Measurements from ENCODE around the gene CD38.
"Not testable (repeated sequence)": the region's sequence is repeated elsewhere in the genome, so short reads cannot be mapped to it uniquely, and the experiment has no call there.

CD38 gene

DNA sequence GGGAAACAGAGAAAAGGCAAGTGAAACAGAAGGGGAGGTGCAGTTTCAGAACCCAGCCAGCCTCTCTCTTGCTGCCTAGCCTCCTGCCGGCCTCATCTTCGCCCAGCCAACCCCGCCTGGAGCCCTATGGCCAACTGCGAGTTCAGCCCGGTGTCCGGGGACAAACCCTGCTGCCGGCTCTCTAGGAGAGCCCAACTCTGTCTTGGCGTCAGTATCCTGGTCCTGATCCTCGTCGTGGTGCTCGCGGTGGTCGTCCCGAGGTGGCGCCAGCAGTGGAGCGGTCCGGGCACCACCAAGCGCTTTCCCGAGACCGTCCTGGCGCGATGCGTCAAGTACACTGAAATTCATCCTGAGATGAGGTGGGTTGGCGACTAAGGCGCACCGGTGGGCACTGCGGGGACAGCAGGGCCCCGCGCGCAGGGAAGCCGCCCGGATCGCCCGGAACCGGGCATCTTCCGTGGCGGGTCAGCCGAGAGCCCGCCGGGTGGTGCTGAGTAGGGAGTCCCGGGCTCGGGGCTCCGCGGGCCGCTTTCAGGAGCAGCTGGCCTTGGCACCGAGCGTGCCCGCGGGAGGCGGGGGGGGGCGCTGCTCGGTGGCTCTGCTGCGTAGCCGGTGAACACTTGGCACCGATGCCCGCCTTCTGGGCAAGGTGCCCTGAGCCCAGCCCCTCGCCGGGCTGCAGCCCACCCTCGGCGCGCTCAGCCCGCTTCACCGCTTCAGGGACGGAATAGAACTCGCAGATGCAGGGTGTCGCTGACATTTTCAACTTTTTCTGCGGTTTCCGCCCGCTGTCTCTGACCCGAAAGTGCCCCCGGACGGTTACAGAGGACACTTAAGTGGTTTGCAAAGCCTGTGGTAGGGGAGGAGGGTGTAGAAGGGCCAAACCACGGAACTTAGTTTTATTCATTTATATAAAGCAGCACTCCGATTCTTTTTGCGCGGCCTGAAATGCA lies at the start of gene CD38:
Gene CD38, plus strand, starts transcription at position 40 of the 953 bp plus-strand sequence. Its CDS starts 87 bp downstream, at position 127.
- no peak within 1 kb of the TSS for H2AFZ ChIP-seq (ENCODE audit: low read depth, low read length)

DNA sequence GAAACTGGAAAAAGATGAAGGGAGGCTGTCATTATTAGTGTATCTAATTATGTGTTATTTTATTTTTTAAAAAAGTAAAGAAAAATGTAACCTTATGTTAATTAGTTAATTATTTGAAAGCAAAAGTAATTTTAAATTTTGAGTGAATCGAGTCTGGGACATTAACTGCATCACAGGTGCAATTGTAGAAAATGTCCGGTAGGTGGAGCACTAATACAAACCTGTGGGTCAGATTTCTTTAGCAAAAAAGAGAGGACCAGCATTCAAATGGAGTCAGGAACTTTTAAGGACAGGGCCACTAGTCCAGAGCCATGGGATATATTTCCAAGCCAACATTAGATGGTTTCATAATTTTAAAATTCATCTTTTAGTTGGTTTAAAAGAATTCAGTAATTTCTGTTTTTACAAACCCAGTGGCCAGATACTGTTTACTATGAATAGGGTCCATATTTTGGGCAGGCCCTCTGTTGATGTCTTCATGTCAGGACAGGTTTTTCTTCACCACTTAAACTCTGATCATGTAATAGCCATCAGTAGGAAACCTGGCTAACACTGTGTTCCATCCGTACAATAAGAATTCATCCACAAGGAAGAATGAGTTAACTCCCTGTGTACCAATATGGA lies 48.1 kb upstream of the CD38 start:
- peak overlapping the region; percentile 39 for H3K4me2 ChIP-seq (ENCODE audit: insufficient read depth, low read length)
- ATAC-seq (ENCODE audit: insufficient read depth, low read depth): peak; percentile 78
- H3K79me2 ChIP-seq (ENCODE audit: insufficient read depth, low read length): peaks cover 46% of the 10 kb centered on the region

More for the DNA sequence above, at the start of gene CD38:
- H3K9ac ChIP-seq (ENCODE audit: low read depth, low read length): peak within 1 kb of the TSS; percentile 97
- peaks cover 49% of the 10 kb centered on the region for H4K20me1 ChIP-seq (ENCODE audit: insufficient read depth, low read length)
- DNase-seq (peak; percentile 78), ATAC-seq (ENCODE audit: insufficient read depth, low read depth) (peak; percentile 23)
- H3K9me3 ChIP-seq (ENCODE audit: insufficient read depth, low read length, severe bottlenecking): no peaks in the 10 kb centered on the region
- peaks cover 75% of the 10 kb centered on the region for H3K4me1 ChIP-seq (ENCODE audit: insufficient read depth, low read length)
- H3K4me2 ChIP-seq (ENCODE audit: insufficient read depth, low read length): peak within 1 kb of the TSS; percentile 60
- no peaks in the 10 kb centered on the region for H3K27me3 ChIP-seq (ENCODE audit: insufficient read depth, low read length, poor library complexity)
- peaks cover 99% of the 10 kb centered on the region for H3K79me2 ChIP-seq (ENCODE audit: insufficient read depth, low read length)
- H3K36me3 ChIP-seq (ENCODE audit: insufficient read depth, low read length): peaks cover 54% of the 10 kb centered on the region
- H3K27ac ChIP-seq (ENCODE audit: low read length): peak within 1 kb of the TSS; percentile 96
- peak within 1 kb of the TSS; percentile 77 to 82 for H3K4me3 ChIP-seq (ENCODE audit: low read depth in 1 of 2, low read length in 2 of 2)
- TF ChIP-seq, protein P1, sequence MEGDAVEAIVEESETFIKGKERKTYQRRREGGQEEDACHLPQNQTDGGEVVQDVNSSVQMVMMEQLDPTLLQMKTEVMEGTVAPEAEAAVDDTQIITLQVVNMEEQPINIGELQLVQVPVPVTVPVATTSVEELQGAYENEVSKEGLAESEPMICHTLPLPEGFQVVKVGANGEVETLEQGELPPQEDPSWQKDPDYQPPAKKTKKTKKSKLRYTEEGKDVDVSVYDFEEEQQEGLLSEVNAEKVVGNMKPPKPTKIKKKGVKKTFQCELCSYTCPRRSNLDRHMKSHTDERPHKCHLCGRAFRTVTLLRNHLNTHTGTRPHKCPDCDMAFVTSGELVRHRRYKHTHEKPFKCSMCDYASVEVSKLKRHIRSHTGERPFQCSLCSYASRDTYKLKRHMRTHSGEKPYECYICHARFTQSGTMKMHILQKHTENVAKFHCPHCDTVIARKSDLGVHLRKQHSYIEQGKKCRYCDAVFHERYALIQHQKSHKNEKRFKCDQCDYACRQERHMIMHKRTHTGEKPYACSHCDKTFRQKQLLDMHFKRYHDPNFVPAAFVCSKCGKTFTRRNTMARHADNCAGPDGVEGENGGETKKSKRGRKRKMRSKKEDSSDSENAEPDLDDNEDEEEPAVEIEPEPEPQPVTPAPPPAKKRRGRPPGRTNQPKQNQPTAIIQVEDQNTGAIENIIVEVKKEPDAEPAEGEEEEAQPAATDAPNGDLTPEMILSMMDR (IDR thresholded peaks at IDR 0.05; ENCODE audit: borderline replicate concordance, extremely low read depth, low read length, poor library complexity, severe bottlenecking): peak; percentile 33
- TF ChIP-seq EZH2 (IDR thresholded peaks at IDR 0.05; ENCODE audit: borderline replicate concordance, low read depth, low read length, severe bottlenecking): no peak

DNA sequence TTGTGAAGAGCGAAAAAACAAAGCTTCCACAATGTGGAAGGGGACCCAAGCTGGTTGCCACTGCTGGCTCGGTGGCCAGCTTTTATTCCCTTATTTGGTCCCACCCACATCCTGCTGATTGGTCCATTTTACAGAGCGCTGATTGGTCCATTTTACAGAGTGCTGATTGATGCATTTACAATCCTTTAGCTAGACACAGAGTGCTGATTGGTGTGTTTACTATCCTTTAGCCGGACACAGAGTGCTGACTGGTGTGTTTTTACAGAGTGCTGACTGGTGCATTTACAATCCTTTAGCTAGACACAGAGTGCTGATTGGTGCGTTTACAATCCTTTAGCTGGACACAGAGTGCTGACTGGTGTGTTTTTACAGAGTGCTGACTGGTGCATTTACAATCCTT lies 45.1 kb upstream of the CD38 start:
- not testable (repeated sequence) for H3K4me3 ChIP-seq (ENCODE audit: low read depth in 1 of 2, low read length in 2 of 2); H4K20me1 ChIP-seq (ENCODE audit: insufficient read depth, low read length); H3K27me3 ChIP-seq (ENCODE audit: insufficient read depth, low read length, poor library complexity); H3K4me2 ChIP-seq (ENCODE audit: insufficient read depth, low read length); DNase-seq; H3K36me3 ChIP-seq (ENCODE audit: insufficient read depth, low read length); ATAC-seq (ENCODE audit: insufficient read depth, low read depth); H3K9ac ChIP-seq (ENCODE audit: low read depth, low read length); H2AFZ ChIP-seq (ENCODE audit: low read depth, low read length); H3K9me3 ChIP-seq (ENCODE audit: insufficient read depth, low read length, severe bottlenecking)
- peaks cover 57% of the 10 kb centered on the region for H3K79me2 ChIP-seq (ENCODE audit: insufficient read depth, low read length)
- peak overlapping the region; percentile 72 for H3K27ac ChIP-seq (ENCODE audit: low read length)
- peaks cover 75% of the 10 kb centered on the region for H3K4me1 ChIP-seq (ENCODE audit: insufficient read depth, low read length)

More for the DNA sequence above, 48.1 kb upstream of the CD38 start:
- no peak for TF ChIP-seq EZH2 (IDR thresholded peaks at IDR 0.05; ENCODE audit: borderline replicate concordance, low read depth, low read length, severe bottlenecking)
- TF ChIP-seq, protein P1 (IDR thresholded peaks at IDR 0.05; ENCODE audit: borderline replicate concordance, extremely low read depth, low read length, poor library complexity, severe bottlenecking): peak; percentile 93
- H4K20me1 ChIP-seq (ENCODE audit: insufficient read depth, low read length): no peaks in the 10 kb centered on the region
- peak overlapping the region; percentile 12 for H3K9ac ChIP-seq (ENCODE audit: low read depth, low read length)
- DNase-seq: peak; percentile 52
- 0 out of 2 replicates have a peak, but pooled peaks cover 3% of the 10 kb centered on the region for H3K36me3 ChIP-seq (ENCODE audit: insufficient read depth, low read length)
- peaks cover 54% of the 10 kb centered on the region for H3K4me1 ChIP-seq (ENCODE audit: insufficient read depth, low read length)
- no peaks in the 10 kb centered on the region for H3K9me3 ChIP-seq (ENCODE audit: insufficient read depth, low read length, severe bottlenecking)
- H3K27ac ChIP-seq (ENCODE audit: low read length): peak overlapping the region; percentile 76
- no peak overlapping the region for H3K4me3 ChIP-seq (ENCODE audit: low read depth in 1 of 2, low read length in 2 of 2)
- no peaks in the 10 kb centered on the region for H3K27me3 ChIP-seq (ENCODE audit: insufficient read depth, low read length, poor library complexity)
- peak overlapping the region; percentile 41; the same call in 1 of the 2 replicates for H2AFZ ChIP-seq (ENCODE audit: low read depth, low read length)

DNA sequence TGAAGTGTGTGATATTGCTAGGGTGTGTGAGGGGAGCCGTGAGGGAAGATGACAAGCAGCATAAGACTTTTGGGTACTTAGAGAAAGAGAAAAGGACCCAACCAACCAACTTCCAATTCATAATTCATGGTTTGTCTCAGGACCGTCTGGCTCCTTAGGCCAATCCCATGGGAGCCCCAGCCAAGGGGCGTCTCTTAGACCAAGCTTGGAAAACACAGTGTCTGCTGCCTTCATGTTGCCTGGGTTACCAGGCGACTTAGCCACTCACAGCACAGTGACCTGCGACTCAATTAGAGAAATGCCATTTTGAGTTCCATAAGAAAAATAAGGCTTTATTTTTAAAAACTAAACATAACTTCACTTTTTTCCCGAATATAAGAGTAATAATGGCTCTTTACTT lies 42.6 kb upstream of the CD38 start:
- TF ChIP-seq, protein P1 (IDR thresholded peaks at IDR 0.05; ENCODE audit: borderline replicate concordance, extremely low read depth, low read length, poor library complexity, severe bottlenecking): no peak
- TF ChIP-seq EZH2 (IDR thresholded peaks at IDR 0.05; ENCODE audit: borderline replicate concordance, low read depth, low read length, severe bottlenecking): no peak

More for the DNA sequence above, 42.6 kb upstream of the CD38 start:
- Histone ChIP-seq H3K79me2 (ENCODE audit: insufficient read depth, low read length) (peaks cover 48% of the 10 kb centered on the region), H4K20me1 (ENCODE audit: insufficient read depth, low read length) (no peaks in the 10 kb centered on the region), H3K4me2 (ENCODE audit: insufficient read depth, low read length) (no peak overlapping the region), H2AFZ (ENCODE audit: low read depth, low read length) (no peak overlapping the region), H3K9me3 (ENCODE audit: insufficient read depth, low read length, severe bottlenecking) (no peaks in the 10 kb centered on the region), H3K4me3 (ENCODE audit: low read depth in 1 of 2, low read length in 2 of 2) (no peak overlapping the region), H3K27me3 (ENCODE audit: insufficient read depth, low read length, poor library complexity) (no peaks in the 10 kb centered on the region), H3K9ac (ENCODE audit: low read depth, low read length) (no peak overlapping the region), H3K36me3 (ENCODE audit: insufficient read depth, low read length) (0 out of 2 replicates have a peak, but pooled peaks cover 3% of the 10 kb centered on the region), H3K4me1 (ENCODE audit: insufficient read depth, low read length) (peaks cover 88% of the 10 kb centered on the region), H3K27ac (ENCODE audit: low read length) (peak overlapping the region; percentile 68)
- DNase-seq (no peak), ATAC-seq (ENCODE audit: insufficient read depth, low read depth) (no peak)
